Measurements from ENCODE around the gene LRSAM1.

LRSAM1 gene

DNA sequence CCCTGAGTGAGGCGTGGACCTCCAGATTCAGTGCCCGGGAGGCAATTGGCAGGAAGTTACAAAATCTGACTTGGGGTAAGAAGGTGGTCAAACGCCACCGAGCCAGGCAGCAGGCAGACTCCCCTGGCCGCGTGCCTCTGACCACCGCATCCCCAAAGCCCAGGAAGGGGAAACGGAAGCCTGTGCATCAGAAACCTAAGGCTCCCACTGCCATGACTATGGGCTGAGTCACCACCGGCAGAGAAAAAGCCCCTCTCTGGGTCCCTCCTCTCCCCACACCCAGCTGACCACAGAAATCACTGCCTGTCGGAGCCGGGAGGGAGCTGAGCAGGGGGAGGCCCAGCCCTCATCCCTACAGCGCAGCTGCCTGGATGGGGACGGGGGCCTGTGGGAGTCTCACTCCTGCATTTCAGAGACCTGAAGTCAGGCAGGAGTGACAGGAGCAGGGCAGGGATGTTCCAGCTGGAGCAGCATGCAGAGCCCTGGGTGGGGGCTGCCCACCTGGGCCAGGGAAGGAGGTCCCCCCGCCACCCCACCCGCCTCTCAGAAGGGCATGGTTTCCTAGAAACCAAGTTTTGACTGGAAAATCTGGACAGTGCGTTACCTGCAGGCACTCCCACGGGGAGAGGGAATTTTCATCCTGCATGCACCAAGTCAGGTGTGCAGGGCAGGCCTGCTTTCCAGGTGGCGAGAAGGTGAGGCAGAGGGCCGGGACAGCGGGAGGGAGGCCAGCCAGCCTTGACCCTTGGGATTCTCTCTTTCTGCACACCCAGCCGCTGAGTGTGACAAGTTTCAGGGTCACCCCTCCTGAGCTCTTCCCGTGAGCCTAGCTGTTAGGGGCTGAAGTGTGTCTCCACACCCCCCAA, 68.2 kb downstream of the LRSAM1 start:
- no peak for DNase-seq

DNA sequence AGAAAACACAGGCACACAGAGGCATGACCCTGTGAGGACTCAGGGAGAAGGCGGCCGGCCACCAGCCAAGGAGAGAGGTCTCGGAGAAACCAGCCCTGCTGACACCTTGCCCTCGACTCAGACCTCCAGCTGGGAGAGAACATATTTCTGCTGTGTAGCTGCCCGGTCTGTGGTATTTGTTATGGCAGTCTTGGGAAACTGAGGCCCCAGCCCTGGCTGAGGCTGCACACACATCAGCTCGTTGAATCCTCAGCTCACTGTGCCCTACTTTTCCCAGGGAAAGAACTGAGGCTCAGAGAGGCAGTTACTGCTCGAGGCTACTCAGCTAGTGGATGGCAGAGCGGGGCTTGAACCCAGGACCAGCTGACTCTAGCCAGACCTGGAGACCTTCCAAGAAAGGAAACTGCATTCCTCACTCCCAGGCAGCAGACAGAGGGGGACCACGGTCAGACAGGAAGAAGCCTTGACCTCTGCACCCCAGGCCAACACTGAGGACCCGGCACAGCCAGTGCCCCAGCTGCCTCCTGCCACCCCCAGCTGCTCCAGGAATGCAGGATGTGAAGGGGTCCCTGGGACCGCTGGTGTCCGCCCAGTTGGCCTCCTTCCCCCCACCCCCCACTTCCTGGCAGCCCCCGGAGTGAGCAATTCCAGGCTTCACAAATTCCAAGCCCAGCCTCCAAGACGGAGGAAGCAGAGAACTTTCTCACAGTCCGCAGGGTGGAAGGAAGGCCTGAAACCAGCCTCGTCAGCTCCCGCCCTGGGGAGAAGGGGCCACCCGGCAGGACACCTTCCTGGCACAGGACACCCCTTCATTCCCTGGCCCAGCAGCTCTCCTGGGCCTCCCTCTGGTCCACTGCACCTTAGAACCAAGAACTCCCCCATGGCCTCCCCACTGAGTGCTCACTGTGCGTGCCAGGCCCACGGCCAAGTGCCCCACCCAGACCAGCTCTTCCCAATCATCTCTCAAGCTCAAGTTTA, 69.9 kb downstream of the LRSAM1 start:
- no peak for DNase-seq

GRCh38 chr9:127521919-127522304, 70.6 kb downstream of the LRSAM1 start:
- DNase-seq = no peak

DNA sequence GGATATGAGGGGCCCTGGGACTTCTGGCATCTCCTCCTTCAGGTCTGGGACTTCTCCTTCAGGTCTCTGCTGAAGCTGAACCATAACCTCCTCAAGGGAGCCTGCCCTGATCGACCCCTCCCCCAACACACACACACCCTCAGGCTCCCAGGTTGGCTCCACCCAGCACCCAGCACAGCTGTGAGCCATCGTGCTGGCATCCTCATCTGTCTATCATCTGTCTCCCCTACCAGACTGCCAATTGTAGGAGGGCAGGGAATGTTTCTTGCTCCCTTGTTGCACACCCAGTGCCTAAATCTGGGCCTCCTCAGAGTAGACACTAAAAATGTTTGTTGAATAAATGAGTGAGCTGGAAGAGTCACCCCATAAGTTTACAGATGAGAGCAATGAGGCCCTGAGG, 71.4 kb downstream of the LRSAM1 start:
- DNase-seq = no peak

GRCh38 chr9:127523312-127523851, 72.1 kb downstream of the LRSAM1 start:
- no peak for DNase-seq

DNA sequence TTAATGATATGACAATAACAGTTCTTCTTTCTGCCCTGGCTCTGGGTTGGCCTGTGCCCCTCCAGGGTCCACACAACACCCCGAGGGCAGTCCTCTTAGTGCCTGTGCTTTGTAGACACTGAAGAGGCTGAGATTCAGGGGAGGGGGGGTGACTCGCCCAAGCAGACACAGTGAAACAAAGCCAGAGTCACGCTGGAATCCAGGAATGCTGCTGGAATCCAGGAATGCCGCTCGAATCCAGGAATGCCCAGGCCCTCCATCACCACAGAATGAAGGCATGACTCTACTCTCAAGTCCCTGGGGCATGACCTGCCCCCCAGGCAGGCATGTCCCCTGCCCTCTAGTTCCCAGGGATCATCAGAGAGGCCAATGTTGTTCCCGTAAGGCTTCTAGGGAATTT, 73.1 kb downstream of the LRSAM1 start:
- no peak for DNase-seq

DNA sequence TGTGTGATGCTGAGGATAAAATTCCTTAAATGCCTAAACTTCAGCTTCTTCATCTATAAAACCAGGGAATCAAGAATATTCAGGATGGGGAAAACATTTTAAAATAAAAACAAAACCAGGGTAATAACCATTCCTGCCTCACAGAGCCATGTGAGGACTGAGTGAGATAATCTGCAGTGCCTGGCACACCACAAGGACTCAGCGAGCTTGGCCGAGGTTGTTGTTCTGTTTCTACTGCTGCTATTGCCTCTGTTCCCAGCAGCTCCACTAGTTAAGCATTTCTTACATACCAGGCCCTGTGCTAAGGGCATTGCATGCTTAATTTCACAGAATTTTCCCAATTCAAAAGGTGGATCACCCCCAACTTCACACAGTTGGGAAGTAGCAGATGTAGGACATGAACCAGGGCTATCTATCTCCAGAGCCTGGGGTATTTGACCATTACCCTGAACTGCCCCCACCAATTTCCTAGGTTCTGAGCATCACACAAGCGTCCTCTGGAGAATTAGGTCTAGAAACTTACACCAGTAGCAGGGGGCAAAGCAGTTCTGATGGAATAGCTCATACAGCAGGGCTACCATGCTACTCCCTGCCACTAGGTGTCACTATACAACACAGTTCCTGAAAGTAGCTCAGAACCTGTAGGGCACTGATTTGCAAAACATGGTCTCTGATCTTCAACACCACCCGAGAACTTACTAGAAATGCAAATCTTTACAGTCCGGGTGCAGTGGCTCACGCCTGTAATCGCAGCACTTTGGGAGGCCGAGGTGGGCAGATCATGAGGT, 74.3 kb downstream of the LRSAM1 start:
- DNase-seq = no peak

- no peak for DNase-seq
Measured at GRCh38 chr9:127526655-127527559, 75.6 kb downstream of the LRSAM1 start.

- DNase-seq = no peak
Measured at GRCh38 chr9:127527560-127528268, 76.4 kb downstream of the LRSAM1 start.

DNA sequence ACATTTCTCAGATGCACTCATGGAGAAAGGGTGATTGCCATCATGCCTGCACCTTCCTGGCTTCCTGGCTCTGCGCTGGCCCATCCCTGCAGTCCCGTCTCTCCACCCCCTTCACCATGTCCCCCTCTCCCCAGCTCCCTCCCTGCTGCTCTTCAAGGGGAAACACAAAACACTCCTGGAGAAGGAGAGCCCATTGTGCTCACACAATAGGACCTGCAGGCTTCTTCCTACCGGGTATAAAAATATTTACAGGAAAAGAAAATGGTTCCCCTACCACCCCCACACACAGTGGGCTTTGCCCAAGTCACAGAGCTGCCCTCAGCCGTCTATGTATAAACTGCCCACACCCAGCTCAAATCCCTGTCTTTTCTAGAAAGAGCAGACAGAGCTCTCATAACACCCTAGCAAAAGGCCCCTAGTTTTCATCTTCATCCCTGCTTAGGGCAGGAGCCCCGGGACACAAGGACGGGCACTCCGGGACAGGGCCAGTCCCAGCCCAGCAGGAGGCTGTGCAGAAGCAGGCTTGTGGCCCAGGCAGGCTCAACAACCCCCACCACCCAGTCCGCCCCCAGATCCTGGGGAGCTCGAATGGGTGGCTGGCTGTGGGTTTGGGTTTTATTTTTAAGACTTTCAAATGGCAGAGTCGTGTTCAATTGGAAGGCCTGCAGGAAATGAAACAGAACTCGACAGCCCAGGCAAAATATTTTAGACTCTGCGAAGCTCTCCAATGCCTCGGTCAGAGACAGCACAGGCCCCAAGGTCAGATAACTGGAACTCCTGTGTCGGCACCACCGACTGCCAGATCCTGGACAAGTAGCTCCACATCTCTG, 77.3 kb downstream of the LRSAM1 start:
- no peak for DNase-seq

DNA sequence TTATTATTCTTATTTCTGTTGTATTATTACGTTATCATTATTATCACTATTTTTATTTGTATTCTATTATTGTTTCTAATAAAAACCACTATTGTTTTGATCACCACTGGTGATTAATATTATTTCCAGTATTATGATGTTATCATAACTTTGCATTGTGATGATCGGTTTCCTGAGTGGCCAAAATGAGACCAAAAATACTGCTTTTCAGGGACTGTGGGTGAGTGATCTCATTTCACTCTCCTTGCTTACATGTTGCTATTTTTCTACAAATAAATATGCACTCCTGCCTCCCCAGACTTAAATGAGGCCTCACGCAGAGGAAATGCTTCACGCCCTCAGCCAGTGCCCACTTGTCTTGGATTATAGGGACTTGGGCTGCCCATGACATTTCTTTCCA, 78.4 kb downstream of the LRSAM1 start:
- DNase-seq = no peak

DNA sequence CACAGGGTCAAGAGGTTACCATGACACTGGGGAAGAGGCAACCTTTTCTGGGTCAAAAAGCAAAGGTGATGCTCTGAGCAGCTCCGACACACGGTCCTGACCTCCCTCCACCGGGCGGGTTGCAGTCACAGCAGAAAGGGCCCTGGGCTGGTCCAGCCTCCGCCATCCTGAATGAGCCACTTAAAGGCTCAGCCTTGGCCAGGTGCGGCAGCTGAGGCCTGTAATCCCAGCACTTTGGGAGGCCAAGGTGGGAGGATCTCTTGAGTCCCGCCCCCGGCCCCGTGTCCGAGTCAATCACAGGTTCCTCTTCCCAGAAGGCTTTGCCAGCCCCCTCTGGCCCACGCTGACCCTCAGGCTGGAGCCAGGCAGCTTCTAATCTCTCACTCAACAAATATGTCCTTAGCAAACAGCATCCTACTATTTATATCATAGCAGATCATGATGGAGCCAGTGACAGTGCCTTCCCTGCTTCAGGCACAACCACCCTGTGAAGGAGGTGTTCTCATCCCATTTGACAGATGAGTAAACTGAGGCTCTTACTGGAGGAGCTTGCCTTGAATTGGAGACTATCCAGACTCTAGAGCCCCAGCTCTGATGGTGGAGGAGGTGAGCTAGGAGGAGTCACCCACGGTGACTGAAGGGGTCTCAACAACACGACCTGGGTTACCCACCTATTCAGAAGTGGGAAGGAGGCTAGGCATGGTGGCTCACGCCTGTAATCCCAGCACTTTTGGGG, 79.1 kb downstream of the LRSAM1 start:
- no peak for DNase-seq

- no peak for DNase-seq
Measured at GRCh38 chr9:127531676-127532075, 80.4 kb downstream of the LRSAM1 start.

DNA sequence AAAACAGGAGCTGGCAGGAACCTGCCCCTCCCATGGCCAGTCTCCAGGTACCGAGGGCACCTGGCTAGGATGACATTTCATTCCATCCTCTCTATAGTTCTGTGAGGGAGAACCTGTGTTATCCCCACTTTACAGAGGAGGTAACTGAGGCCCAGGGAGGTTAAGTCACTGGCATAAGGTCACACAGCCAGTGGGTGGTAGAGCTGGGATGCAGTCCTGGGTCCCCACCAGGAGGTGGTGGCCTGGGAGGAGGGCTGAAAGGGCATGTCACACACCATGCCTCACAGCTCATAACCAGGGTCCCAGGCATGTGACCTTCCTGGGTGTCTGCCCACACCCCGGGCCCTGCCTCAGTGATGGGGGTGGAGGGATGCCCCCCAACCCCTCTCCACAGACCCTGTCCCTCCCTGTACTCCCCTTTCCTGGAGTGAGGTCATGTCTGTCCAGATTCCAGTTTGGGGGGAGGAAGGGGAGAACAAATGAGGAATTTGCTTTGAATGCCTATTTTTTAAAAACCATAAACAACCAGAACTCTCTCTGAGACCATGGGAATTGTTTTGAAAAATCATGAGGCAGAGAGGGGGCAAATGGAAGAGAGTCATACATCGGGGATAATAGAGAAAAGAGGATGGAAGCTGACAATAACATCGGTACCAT, 83.1 kb downstream of the LRSAM1 start:
- no peak for DNase-seq

DNA sequence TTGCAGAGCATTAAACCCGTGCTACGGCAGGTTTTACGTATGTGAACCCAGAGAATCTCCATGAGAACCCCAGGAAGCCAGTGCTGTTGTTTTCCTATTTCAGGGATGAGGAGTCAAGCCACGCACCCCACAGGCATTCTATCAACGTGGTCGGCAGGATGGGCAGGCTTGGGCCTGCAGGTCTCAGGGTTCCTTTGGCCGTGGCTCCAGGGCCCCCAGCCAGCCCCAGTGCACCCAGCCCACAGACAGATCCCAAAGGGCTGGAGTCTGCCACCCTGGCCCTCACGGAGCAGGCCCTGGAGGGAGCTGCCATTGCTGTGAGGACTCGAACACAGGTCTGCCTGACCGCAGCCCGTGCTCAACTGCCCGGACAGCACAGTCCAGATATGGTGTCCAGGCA, 83.6 kb downstream of the LRSAM1 start:
- no peak for DNase-seq

DNA sequence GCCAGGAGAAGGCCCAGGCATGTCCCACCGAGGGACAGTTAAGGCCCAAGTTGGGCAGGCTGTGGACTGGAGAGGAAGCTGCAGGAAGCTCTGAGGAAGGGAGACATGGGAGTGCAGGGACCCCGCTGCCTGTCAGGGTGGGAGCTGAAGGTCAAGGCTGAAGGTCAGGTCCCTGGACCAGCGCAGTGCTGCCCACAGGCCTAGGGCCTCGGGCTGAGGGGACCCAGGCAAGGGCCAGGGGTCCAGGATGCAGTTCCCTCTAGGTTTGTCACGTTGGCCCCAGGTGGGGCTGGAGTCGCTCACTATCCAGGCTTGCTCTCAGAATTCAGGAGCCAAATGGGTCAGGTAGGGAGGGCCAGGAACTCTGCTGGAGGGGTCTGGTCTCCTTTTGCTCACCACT, 84.1 kb downstream of the LRSAM1 start:
- DNase-seq = no peak

DNA sequence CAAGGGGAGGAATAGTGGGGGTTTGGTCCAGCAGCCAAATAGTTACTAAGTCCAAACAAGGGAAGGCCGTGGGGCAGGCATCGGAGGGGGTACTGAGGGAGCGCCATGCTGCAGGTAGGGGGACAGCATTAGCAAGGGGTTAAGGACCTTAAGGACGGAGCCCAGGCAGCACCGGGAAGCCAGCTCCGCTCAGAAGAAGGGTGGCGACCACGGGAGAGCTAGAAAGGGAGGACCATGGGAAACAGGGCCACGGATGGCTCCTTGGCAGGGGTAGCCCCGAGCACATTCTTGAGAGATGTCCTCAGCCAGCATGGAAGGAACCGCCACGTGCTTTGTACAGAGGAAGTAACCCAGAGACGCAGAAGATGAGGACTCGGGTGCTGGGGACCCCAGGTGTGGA, 84.5 kb downstream of the LRSAM1 start:
- DNase-seq = no peak

DNA sequence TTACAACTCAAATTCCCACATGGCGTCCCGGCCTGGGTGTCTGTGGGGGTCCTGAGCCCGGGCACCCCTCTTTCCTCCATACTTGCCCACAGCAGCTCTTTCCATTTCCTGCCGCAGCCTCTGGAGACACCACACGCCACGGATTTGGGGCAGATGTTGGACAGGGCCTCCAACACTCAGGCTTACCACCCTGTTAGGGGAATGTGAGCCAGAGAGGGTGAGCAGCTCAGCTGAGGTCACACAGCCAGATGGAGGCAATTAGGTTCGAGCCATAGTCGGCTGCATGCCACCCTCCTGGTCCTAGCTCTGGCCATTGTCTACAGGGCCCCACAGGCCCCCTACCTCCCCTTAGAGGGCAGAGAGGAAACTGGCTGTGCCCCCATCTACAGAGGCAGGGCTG, 85.2 kb downstream of the LRSAM1 start:
- no peak for DNase-seq

- DNase-seq = no peak
Measured at GRCh38 chr9:127537014-127537413, 85.7 kb downstream of the LRSAM1 start.
